ENCODE measurements around the gene GPANK1.

The GPANK1 gene

DNA sequence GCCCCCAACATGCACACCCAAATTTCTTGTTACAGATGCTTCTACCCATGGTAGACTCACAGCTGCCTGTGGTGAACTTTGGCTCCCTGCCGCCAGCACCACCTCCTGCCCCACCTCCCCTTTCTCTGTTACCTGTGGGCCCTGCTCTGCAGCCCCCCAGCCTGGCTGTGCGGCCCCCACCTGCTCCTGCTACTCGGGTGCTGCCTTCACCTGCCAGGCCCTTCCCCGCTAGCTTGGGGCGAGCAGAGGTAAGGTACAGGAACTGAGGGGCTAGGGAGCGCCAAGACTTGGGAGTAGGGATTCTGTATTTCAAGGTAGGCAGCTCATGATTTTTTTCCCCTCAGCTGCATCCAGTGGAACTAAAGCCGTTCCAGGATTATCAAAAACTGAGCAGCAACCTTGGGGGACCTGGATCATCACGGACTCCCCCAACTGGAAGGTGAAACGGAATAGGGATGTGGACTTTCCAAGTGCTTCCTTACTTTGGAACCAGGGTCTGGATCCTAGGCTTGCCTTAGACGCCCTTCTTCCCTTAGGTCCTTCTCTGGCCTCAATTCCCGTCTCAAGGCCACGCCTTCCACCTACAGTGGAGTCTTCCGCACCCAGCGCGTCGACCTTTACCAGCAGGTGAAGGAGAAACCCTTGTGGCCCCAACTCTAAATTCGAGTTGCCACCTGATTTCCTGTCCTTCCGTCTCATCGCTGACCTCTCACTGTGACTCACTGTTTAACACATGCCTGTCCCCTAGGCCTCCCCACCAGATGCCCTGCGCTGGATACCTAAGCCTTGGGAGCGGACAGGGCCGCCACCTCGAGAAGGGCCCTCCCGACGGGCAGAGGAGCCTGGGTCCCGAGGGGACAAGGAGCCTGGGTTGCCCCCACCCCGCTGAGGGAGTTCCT, 27.9 kb downstream of the GPANK1 start:
- no peak overlapping the region for H2AFZ ChIP-seq (ENCODE audit: low read length)
- no peaks in the 10 kb centered on the region for H3K9me2 ChIP-seq (replicated peaks; ENCODE audit: low read depth, low read length)
- no peaks in the 10 kb centered on the region for H3K27me3 ChIP-seq (ENCODE audit: insufficient read depth, low read length, poor library complexity, severe bottlenecking)
- H3K79me2 ChIP-seq (ENCODE audit: insufficient read depth, low read length): peaks cover 26% of the 10 kb centered on the region; the same call in 1 of the 2 replicates
- H3K36me3 ChIP-seq (ENCODE audit: insufficient read depth, low read length): peaks cover 95% of the 10 kb centered on the region
- peaks cover 19% of the 10 kb centered on the region; the same call in 1 of the 2 replicates for H3F3A ChIP-seq (ENCODE audit: low read depth)
- H3K4me2 ChIP-seq (ENCODE audit: low read depth, low read length, poor library complexity, severe bottlenecking): no peak overlapping the region
- H3K9ac ChIP-seq (ENCODE audit: low read depth, low read length, poor library complexity, severe bottlenecking): no peak overlapping the region
- H3K4me3 ChIP-seq (ENCODE audit: low read length, poor library complexity, severe bottlenecking): no peak overlapping the region
- H3K9me3 ChIP-seq (ENCODE audit: insufficient read depth, low read depth, low read length): no peaks in the 10 kb centered on the region
- peaks cover 43% of the 10 kb centered on the region for H4K20me1 ChIP-seq (ENCODE audit: insufficient read depth, low read length, poor library complexity, severe bottlenecking)
- TF ChIP-seq, protein P1, sequence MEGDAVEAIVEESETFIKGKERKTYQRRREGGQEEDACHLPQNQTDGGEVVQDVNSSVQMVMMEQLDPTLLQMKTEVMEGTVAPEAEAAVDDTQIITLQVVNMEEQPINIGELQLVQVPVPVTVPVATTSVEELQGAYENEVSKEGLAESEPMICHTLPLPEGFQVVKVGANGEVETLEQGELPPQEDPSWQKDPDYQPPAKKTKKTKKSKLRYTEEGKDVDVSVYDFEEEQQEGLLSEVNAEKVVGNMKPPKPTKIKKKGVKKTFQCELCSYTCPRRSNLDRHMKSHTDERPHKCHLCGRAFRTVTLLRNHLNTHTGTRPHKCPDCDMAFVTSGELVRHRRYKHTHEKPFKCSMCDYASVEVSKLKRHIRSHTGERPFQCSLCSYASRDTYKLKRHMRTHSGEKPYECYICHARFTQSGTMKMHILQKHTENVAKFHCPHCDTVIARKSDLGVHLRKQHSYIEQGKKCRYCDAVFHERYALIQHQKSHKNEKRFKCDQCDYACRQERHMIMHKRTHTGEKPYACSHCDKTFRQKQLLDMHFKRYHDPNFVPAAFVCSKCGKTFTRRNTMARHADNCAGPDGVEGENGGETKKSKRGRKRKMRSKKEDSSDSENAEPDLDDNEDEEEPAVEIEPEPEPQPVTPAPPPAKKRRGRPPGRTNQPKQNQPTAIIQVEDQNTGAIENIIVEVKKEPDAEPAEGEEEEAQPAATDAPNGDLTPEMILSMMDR (conservative IDR thresholded peaks at IDR 0.05; ENCODE audit: low read length): no peak
- no peak for TF ChIP-seq EZH2phosphoT487 (IDR thresholded peaks at IDR 0.05; ENCODE audit: borderline replicate concordance)
- H3K4me1 ChIP-seq (ENCODE audit: insufficient read depth, low read length, poor library complexity, severe bottlenecking): peaks cover 6% of the 10 kb centered on the region

DNA sequence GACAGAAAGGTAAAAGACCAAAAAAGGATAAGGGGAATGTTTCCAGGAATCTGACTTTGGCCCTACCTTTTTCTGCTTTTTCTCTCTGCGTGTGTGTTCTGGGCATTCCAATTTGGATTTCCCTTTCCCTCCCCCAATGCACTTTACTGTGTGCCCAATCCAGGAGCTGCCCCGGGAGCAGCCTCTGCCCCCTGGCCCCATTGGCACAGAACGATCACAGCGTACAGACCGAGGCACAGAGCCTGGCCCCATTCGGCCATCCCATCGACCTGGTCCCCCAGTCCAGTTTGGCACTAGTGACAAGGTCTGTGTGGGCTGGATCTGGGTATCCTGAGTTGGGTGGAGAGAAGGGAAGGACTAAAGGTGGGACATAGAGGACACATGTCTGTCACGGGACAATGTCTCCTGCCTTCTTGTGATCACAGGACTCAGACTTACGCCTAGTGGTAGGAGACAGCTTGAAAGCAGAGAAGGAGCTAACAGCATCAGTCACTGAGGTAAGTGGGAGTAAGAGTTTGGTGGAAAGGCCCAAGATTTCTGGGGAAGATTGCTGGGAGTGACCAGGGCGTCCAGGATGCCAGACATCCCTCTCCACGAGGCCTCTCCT, 29.7 kb downstream of the GPANK1 start:
- no peaks in the 10 kb centered on the region for H3K9me3 ChIP-seq (ENCODE audit: insufficient read depth, low read depth, low read length)
- H2AFZ ChIP-seq (ENCODE audit: low read length): no peak overlapping the region
- H3K4me1 ChIP-seq (ENCODE audit: insufficient read depth, low read length, poor library complexity, severe bottlenecking): peaks cover 6% of the 10 kb centered on the region
- H3K4me2 ChIP-seq (ENCODE audit: low read depth, low read length, poor library complexity, severe bottlenecking): no peak overlapping the region
- no peaks in the 10 kb centered on the region for H3K27me3 ChIP-seq (ENCODE audit: insufficient read depth, low read length, poor library complexity, severe bottlenecking)
- H3K79me2 ChIP-seq (ENCODE audit: insufficient read depth, low read length): peaks cover 45% of the 10 kb centered on the region; the same call in 1 of the 2 replicates
- peaks cover 58% of the 10 kb centered on the region for H4K20me1 ChIP-seq (ENCODE audit: insufficient read depth, low read length, poor library complexity, severe bottlenecking)
- peaks cover 95% of the 10 kb centered on the region for H3K36me3 ChIP-seq (ENCODE audit: insufficient read depth, low read length)
- H3K4me3 ChIP-seq (ENCODE audit: low read length, poor library complexity, severe bottlenecking): no peak overlapping the region
- no peaks in the 10 kb centered on the region for H3K9me2 ChIP-seq (replicated peaks; ENCODE audit: low read depth, low read length)
- H3F3A ChIP-seq (ENCODE audit: low read depth): peaks cover 19% of the 10 kb centered on the region; the same call in 1 of the 2 replicates
- no peak for TF ChIP-seq EZH2phosphoT487 (IDR thresholded peaks at IDR 0.05; ENCODE audit: borderline replicate concordance)
- TF ChIP-seq, protein P1 (conservative IDR thresholded peaks at IDR 0.05; ENCODE audit: low read length): no peak
- no peak overlapping the region for H3K9ac ChIP-seq (ENCODE audit: low read depth, low read length, poor library complexity, severe bottlenecking)

DNA sequence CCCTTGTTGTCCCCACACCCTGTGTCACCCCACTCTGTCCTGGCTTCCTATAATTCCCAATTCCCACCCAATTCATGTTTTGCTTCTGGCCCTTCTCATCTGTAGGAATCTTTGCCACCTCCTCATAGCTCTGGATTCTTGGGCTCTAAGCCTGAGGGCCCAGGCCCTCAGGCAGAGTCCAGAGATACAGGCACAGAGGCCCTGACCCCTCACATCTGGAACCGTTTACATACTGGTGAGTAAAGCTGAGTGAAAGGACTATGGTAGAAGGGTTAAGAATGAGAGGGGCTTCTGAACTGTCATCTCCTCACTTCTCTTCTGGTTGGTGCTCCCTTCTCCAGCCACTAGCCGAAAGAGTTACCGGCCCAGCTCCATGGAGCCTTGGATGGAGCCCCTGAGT, 30.7 kb downstream of the GPANK1 start:
- TF ChIP-seq EZH2phosphoT487 (IDR thresholded peaks at IDR 0.05; ENCODE audit: borderline replicate concordance): no peak
- TF ChIP-seq, protein P1 (conservative IDR thresholded peaks at IDR 0.05; ENCODE audit: low read length): no peak
- Histone ChIP-seq H3K4me1 (ENCODE audit: insufficient read depth, low read length, poor library complexity, severe bottlenecking) (peaks cover 6% of the 10 kb centered on the region), H3K36me3 (ENCODE audit: insufficient read depth, low read length) (peaks cover 93% of the 10 kb centered on the region), H2AFZ (ENCODE audit: low read length) (no peak overlapping the region), H3K9me3 (ENCODE audit: insufficient read depth, low read depth, low read length) (no peaks in the 10 kb centered on the region), H3K4me3 (ENCODE audit: low read length, poor library complexity, severe bottlenecking) (no peak overlapping the region), H4K20me1 (ENCODE audit: insufficient read depth, low read length, poor library complexity, severe bottlenecking) (peaks cover 66% of the 10 kb centered on the region), H3K9me2 (replicated peaks; ENCODE audit: low read depth, low read length) (no peaks in the 10 kb centered on the region), H3K27me3 (ENCODE audit: insufficient read depth, low read length, poor library complexity, severe bottlenecking) (no peaks in the 10 kb centered on the region), H3F3A (ENCODE audit: low read depth) (peaks cover 13% of the 10 kb centered on the region; the same call in 1 of the 2 replicates), H3K9ac (ENCODE audit: low read depth, low read length, poor library complexity, severe bottlenecking) (no peak overlapping the region), H3K4me2 (ENCODE audit: low read depth, low read length, poor library complexity, severe bottlenecking) (no peak overlapping the region), H3K79me2 (ENCODE audit: insufficient read depth, low read length) (peaks cover 53% of the 10 kb centered on the region)

Data from Loucy (cell line).